ENCODE data around the gene BID.

Gene BID

DNA sequence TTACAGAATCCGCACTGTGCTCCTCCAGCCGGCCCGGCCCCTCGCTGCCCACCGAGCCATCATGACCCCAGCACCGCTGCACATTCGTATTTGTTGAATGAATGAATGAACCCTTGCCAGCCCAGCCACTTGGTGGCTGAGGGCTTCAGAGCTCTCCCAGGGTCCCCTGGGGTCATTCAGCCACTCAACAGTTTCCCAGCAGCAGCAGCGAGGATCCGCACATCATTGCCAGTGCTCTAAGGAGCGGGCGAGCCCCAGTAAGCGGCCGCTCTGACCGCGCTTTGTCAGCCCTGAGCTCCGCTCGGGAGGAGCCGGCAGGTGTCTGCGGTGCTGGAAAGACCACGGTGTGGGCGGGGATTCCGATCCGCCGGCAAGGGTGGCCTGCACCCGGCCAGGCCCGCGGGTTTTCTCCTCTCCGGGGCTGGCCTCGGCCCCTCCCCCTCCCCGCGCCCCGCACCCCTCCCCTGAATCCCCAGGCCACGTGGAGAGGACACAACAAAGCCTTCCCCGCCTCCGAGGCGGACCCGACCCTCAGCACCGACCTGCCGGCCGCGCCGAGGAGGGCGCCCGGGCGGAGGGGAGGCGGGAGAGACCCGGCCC lies 563 bp downstream of the BID start:
- H3K4me1 ChIP-seq (ENCODE audit: control insufficient read depth in 1 of 2, insufficient read depth in 1 of 2, low read depth in 1 of 2, low read length in 1 of 2), result peaks cover 79 to 83% of the 10 kb centered on the region in 2 experiments
- H3K27me3 ChIP-seq, result no peaks in the 10 kb centered on the region
- H3K36me3 ChIP-seq, result peaks cover 21% of the 10 kb centered on the region
- peak overlapping the region; percentile 100 for H3K27ac ChIP-seq
- peak overlapping the region; percentile 87 to 99 for H3K4me3 ChIP-seq (ENCODE audit: low read depth in 1 of 2, low read length in 1 of 2)
- TF ChIP-seq, protein P1, sequence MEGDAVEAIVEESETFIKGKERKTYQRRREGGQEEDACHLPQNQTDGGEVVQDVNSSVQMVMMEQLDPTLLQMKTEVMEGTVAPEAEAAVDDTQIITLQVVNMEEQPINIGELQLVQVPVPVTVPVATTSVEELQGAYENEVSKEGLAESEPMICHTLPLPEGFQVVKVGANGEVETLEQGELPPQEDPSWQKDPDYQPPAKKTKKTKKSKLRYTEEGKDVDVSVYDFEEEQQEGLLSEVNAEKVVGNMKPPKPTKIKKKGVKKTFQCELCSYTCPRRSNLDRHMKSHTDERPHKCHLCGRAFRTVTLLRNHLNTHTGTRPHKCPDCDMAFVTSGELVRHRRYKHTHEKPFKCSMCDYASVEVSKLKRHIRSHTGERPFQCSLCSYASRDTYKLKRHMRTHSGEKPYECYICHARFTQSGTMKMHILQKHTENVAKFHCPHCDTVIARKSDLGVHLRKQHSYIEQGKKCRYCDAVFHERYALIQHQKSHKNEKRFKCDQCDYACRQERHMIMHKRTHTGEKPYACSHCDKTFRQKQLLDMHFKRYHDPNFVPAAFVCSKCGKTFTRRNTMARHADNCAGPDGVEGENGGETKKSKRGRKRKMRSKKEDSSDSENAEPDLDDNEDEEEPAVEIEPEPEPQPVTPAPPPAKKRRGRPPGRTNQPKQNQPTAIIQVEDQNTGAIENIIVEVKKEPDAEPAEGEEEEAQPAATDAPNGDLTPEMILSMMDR (IDR thresholded peaks at IDR 0.05), result no peak
- H3K9me3 ChIP-seq, result no peaks in the 10 kb centered on the region

DNA sequence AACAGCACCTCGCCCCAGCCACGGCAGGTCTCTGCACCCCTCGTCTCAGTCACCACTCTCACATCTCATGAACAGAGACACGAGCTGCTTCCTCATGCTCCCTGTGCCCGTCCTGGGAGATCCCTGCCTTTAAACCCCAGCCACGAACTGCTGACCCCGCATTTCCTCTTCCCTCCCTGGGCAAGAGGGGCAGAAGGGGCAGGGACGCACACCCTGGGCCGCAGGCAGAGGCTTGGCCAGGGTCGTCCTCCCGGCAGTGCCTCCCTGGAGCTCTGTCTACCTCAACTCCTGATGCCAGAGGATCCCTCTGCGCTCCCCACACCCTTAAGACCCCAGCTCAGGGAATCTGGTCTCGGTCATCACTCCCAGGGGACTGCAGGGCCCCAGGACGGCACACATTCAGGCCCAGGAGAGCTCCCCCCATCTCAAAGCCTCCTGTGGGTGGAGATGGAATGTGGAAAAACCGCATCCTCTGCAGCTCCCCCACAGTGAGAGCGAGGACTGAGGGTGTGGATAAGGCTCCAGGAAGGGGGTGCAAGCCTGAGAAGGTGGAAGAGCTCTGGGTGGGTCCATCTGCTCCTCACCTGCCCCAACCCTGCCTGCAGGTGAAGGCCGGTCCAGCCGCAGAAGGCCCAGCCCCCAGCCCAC lies 1.2 kb downstream of the BID start:
- peak overlapping the region; percentile 100 for H3K27ac ChIP-seq

DNA sequence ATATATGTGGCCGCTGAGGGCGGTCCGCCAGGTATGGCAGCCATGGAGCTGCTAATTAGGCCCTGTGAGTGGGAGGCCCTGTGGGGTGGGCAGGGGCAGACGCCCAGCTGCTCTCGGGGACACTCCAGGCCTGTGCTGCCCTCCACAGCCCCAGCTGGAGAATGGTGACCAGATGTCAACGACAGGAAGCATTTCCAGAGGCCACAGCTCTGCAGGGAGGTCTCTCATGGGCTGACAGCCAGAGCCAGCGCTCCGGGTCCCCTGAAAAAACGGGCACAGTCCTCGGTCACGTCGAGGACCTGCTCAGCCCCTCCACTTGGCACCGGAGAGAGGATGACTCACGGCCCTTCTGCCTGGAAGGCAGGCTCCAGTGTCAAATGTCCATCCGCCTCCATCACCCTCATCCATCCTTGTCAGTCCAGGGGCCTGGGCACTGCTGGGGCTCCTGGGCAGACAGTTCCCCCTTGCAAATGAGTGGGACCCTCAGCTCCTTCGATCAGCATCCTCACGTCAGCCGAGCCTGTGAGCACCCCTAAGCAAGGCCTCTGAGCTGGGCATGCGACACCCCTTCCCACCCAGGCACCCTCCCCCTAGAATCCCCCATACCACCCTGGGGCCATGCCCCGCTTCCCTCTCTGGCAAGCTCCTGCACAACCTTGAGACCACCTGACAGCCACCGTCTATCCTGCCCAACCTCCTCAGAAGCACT lies 1.9 kb downstream of the BID start:
- peaks cover 83% of the 10 kb centered on the region in 2 experiments for H3K4me1 ChIP-seq (ENCODE audit: control insufficient read depth in 1 of 2, insufficient read depth in 1 of 2, low read depth in 1 of 2, low read length in 1 of 2)
- TF ChIP-seq, protein P1 (IDR thresholded peaks at IDR 0.05), result no peak
- H3K4me3 ChIP-seq (ENCODE audit: low read depth in 1 of 2, low read length in 1 of 2), result peak overlapping the region; percentile 87 to 99
- peak overlapping the region; percentile 100 for H3K27ac ChIP-seq
- no peaks in the 10 kb centered on the region for H3K9me3 ChIP-seq
- H3K36me3 ChIP-seq, result peaks cover 15% of the 10 kb centered on the region
- no peaks in the 10 kb centered on the region for H3K27me3 ChIP-seq

More for the DNA sequence above, 1.2 kb downstream of the BID start:
- Histone ChIP-seq H3K27me3 (no peaks in the 10 kb centered on the region), H3K9me3 (no peaks in the 10 kb centered on the region), H3K4me1 (ENCODE audit: control insufficient read depth in 1 of 2, insufficient read depth in 1 of 2, low read depth in 1 of 2, low read length in 1 of 2) (peaks cover 79 to 83% of the 10 kb centered on the region in 2 experiments), H3K36me3 (peaks cover 15% of the 10 kb centered on the region), H3K4me3 (ENCODE audit: low read depth in 1 of 2, low read length in 1 of 2) (peak overlapping the region; percentile 87 to 99)
- TF ChIP-seq, protein P1 (IDR thresholded peaks at IDR 0.05), result no peak

DNA sequence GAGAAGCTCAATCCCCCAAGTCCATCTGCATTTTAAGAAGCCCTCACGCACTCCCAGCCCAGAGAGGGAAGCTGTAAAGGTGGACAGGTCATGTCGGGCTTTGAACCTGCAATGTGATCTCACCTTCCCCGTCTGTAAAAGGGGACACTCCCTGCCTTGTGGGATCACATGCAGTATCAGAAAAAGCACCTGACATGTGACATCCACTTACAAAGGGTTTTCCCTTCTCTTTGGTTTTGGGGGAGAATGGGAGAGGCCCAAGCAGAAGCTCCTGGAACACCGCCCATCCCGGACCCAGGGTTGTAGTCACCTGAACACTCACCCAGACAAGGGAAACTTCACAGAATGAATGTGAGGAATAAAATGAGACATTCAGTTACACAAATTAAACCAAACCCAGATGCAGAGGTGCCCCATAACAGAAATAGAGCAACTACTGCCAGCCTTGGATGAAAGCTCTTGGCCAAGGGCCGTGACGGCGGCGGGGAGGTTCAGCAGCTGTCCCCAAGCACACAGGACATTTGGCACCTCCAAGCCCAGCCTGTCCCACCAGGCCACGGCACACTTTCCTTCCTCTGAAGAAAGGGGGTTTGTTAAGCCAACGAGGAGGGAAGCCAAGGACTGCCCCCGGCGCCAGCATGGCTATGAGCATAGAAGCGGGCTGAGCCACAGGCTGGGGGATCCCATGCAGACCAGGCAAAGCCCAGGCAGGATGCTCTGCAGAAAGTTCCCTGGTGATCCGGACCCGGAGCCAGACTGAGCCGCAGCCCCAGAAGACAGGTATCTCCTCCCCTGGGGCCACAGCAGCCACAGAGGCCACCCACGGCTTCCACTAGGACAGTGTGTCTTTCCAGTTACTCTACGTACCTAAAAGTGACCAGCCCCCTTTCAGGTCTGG lies 3.8 kb downstream of the BID start:
- TF ChIP-seq, protein P1 (IDR thresholded peaks at IDR 0.05), result no peak
- Histone ChIP-seq H3K4me3 (ENCODE audit: low read depth in 1 of 2, low read length in 1 of 2) (peak overlapping the region; percentile 87 to 99), H3K9me3 (no peaks in the 10 kb centered on the region), H3K36me3 (peaks cover 15% of the 10 kb centered on the region), H3K4me1 (ENCODE audit: control insufficient read depth in 1 of 2, insufficient read depth in 1 of 2, low read depth in 1 of 2, low read length in 1 of 2) (peaks cover 69 to 74% of the 10 kb centered on the region in 2 experiments), H3K27me3 (no peaks in the 10 kb centered on the region), H3K27ac (peak overlapping the region; percentile 100)

DNA sequence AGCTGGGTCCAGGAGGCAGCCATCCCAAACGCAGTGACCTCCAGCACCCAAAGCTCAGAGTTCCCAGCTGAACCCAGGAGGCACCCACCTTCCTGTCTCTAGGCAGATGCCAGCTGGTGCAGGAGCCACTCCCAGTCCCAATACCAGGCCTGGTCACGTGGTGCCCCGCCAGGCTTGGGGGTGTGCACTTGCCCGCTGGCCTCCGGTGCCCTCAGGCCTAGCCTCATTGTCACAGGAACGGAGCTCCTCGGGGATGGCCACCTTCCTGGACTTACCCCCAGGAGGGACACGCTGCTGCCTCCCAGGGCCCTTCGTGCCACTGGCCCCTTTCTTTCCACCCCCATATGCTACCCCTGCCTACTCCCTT lies 4.6 kb downstream of the BID start:
- TF ChIP-seq, protein P1 (IDR thresholded peaks at IDR 0.05), result no peak
- H3K9me3 ChIP-seq, result no peaks in the 10 kb centered on the region
- H3K27me3 ChIP-seq, result no peaks in the 10 kb centered on the region
- peak overlapping the region; percentile 87 to 99 for H3K4me3 ChIP-seq (ENCODE audit: low read depth in 1 of 2, low read length in 1 of 2)
- peaks cover 68 to 69% of the 10 kb centered on the region in 2 experiments for H3K4me1 ChIP-seq (ENCODE audit: control insufficient read depth in 1 of 2, insufficient read depth in 1 of 2, low read depth in 1 of 2, low read length in 1 of 2)
- peaks cover 15% of the 10 kb centered on the region for H3K36me3 ChIP-seq
- peak overlapping the region; percentile 100 for H3K27ac ChIP-seq

Measured in neutrophil (primary cell).